Body of pancreas (tissue), 4 donors: Measurements from ENCODE around the gene KCNC1. TPM values are rescaled to one million over a fixed set of nuclear protein-coding genes. Genes with fewer than 3 reads are reported as not detected.
A peak's percentile ranks its signal among the peaks of the same experiment; 100 is the strongest.

ENCODE experiments used
- ATAC-seq: fragments of 150-250 bp; one replicate; pipeline ENCODE4 v1.9.1; 2016
- DNase-seq, 4 donors: peaks; one replicate each; pipeline ENCODE4 v3.0.0-alpha.2; 2019
- H3K27ac ChIP-seq, 4 donors: fragments of 200-600 bp; sonication (generic); 1 replicate in 3 of 4; 2 replicates in 1 of 4; pipeline versions ENCODE4 v1.5.1 to v1.6.1; 2016 to 2019; ENCODE audit warnings: mild to moderate bottlenecking in 1 of 4, mixed read lengths in 1 of 4, moderate library complexity in 1 of 4
- H3K27me3 ChIP-seq, 2 donors: fragments of 200-600 bp; sonication (generic); one replicate each; pipeline ENCODE4 v1.6.0; 2016; ENCODE audit warnings: mild to moderate bottlenecking in 1 of 2
- H3K36me3 ChIP-seq, 2 donors: fragments of 200-600 bp; sonication (generic); replicated peaks in 1 of 2; 2 replicates each; pipeline ENCODE4 v1.5.1; 2016; ENCODE audit warnings: low read depth in 2 of 2; ENCODE audit not compliant: insufficient read depth in 1 of 2
- H3K4me1 ChIP-seq: fragments of 200-600 bp; sonication (generic); one replicate; pipeline ENCODE4 v1.6.0; 2016
- H3K4me3 ChIP-seq, 2 donors: fragments of 200-600 bp; sonication (generic); 1 replicate in 1 of 2; 2 replicates in 1 of 2; pipeline ENCODE4 v1.5.1; 2016 to 2019
- H3K9me3 ChIP-seq, 3 donors: fragments of 200-600 bp; sonication (generic); 1 replicate in 2 of 3; 2 replicates in 1 of 3; pipeline ENCODE4 v1.5.1; 2016
- CTCF ChIP-seq, 7 experiments: fragments of 450-650 bp in 4 of 7; fragments of 200-600 bp in 3 of 7; sonication (generic) in 3 of 7; IDR thresholded peaks; one replicate each; pipeline ENCODE4 v1.5.1; 2016 to 2019; ENCODE audit warnings: antibody characterized with exemption in 7 of 7
- POLR2A ChIP-seq, 3 donors: fragments of 450-650 bp; IDR thresholded peaks; one replicate each; pipeline ENCODE4 v1.6.1; 2016; ENCODE audit warnings: antibody characterized with exemption in 3 of 3, mild to moderate bottlenecking in 2 of 3
- WGBS, 2 donors: methylation state at CpG; one replicate each; pipeline ENCODE4 v1.1.5; 2017; 5-methylcytosine and 5-hydroxymethylcytosine counted together
- intact Hi-C: fragments of 100-400 bp; cut with DNase I; formaldehyde crosslinking; loops from one replicate; pipeline ENCODE4 v1.15.1; 2023
- total RNA-seq, 2 donors: library from RNA; depleted of rRNA; stranded (reverse); fragments of >200 nt; gene quantifications; one replicate each; pipeline ENCODE4 v1.1.0, GENCODE V29; 2016

The KCNC1 gene
- total RNA-seq: under 1 TPM in 1 of 2 donors, not detected in 1; 0.26 TPM

DNA sequence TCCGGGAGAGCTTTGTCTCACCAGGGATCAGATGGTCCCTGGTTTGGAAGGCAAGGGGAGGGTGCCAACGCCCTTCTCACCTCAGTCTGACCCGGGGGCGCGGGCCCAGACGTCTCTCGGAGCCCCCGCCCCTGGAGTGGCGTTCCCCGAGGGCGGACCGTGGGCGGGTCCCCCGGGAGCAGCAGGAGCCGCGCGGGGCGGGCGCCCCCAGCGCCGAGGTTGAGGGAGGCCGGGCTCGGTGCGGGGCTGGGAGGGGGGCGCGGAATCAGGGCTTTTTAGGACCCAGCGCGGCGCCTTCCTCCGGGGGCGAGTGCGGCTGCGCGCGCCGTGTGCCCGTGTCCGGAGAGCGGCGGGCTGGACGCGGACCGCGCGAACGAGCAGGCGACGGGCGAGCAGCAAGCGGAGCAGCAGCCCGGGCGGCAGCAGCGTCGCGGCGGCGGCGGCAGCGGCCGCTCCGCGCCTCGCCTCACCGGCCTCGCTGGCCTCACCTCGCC, at the start of gene KCNC1:
Gene KCNC1 (plus strand): TSS at position 364 of the 494 bp plus-strand sequence. CDS start 1,222 bp downstream, outside the sequence.
- Histone ChIP-seq H3K36me3 (no peaks in the 10 kb centered on the region), H3K27me3 (peaks cover 0 to 31% of the 10 kb centered on the region in 2 donors), H3K4me3 (peak within 1 kb of the TSS in 1 of 2 donors; percentile 24), H3K9me3 (no peaks in the 10 kb centered on the region), H3K27ac (no peak within 1 kb of the TSS), H3K4me1 (peaks cover 22% of the 10 kb centered on the region)
- TF ChIP-seq POLR2A (IDR thresholded peaks at IDR 0.05) (no peak), CTCF (IDR thresholded peaks at IDR 0.05) (no peak)
- intact Hi-C loops: no loop called here
- DNase-seq: peak; percentile 26 to 60 (median 41)
- peak; percentile 53 for ATAC-seq
- WGBS, 2 donors: 0% methylated on average over 10 to 62 of the region's 66 CpGs

- ATAC-seq: no peak
Measured at GRCh38 chr11:17686231-17686980, 48.2 kb upstream of the KCNC1 start.

DNA sequence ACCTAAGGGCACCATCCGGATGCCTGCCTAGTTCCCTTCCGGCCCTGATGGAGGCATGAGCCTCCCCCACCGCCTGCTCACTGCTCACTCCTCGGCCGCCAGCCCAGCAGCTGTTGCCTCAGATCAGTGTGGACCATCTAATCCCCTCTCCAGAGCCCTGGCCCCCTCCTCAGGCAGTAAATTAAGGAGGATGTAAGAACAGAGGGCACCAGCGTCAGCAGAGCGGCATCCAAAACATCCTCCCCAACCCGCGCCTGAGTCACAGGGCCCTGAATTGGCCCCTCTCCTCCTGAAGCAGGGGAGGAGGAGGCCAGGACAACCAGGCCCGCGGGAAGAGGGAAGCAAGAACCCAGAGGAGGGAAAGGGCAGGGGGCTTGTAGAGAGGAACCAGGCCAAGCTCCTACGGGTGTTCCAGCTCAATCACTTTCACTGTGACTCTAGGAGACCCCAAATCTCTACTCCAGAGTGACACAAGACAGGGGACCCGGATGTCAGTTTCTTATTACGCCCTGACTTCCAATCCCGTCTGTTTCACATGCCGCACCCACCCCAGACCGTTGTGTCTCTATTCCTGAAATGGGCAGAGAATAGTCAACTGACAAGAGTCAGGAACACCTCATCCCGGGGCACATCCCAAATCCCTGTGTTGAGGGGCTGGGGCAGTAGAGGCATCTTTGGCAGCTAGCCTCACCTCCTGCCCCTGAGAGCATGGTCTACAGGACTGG, 46.5 kb upstream of the KCNC1 start:
- no peak for DNase-seq
- TF ChIP-seq CTCF (IDR thresholded peaks at IDR 0.05) (no peak), POLR2A (IDR thresholded peaks at IDR 0.05) (no peak)
- H3K36me3 ChIP-seq: no peaks in the 10 kb centered on the region
- no peak for ATAC-seq
- no peak overlapping the region for H3K27ac ChIP-seq
- no peaks in the 10 kb centered on the region for H3K9me3 ChIP-seq
- no peak overlapping the region for H3K4me3 ChIP-seq
- no peaks in the 10 kb centered on the region for H3K27me3 ChIP-seq
- no peaks in the 10 kb centered on the region for H3K4me1 ChIP-seq
- WGBS, 2 donors: 85 to 87% methylated on average over 18 of the region's 18 CpGs
- intact Hi-C loops: no loop called here

More at GRCh38 chr11:17686231-17686980, 48.2 kb upstream of the KCNC1 start:
- H3K4me3 ChIP-seq: no peak overlapping the region
- no peaks in the 10 kb centered on the region for H3K4me1 ChIP-seq
- TF ChIP-seq CTCF (IDR thresholded peaks at IDR 0.05) (no peak), POLR2A (IDR thresholded peaks at IDR 0.05) (no peak)
- intact Hi-C loops: no loop called here
- no peak overlapping the region for H3K27ac ChIP-seq
- H3K27me3 ChIP-seq: no peaks in the 10 kb centered on the region
- no peak for DNase-seq
- H3K36me3 ChIP-seq: no peaks in the 10 kb centered on the region
- WGBS, 2 donors: 42 to 51% methylated on average over 8 of the region's 8 CpGs
- no peaks in the 10 kb centered on the region for H3K9me3 ChIP-seq

GRCh38 chr11:17691550-17691949, 43.0 kb upstream of the KCNC1 start:
- 48 to 55% methylated on average over 2 of the region's 2 CpGs for WGBS, 2 donors
- H3K27me3 ChIP-seq: no peaks in the 10 kb centered on the region
- ATAC-seq (no peak), DNase-seq (no peak)
- intact Hi-C loops: no loop called here
- H3K27ac ChIP-seq: no peak overlapping the region
- H3K4me3 ChIP-seq: no peak overlapping the region
- H3K36me3 ChIP-seq: no peaks in the 10 kb centered on the region
- H3K4me1 ChIP-seq: peaks cover 5% of the 10 kb centered on the region
- TF ChIP-seq POLR2A (IDR thresholded peaks at IDR 0.05) (no peak), CTCF (IDR thresholded peaks at IDR 0.05) (no peak)
- H3K9me3 ChIP-seq: no peaks in the 10 kb centered on the region
